Tibial nerve (tissue), 4 donors: Measurements from ENCODE around the gene DDX39B. TPM values are rescaled to one million over a fixed set of nuclear protein-coding genes. Genes with fewer than 3 reads are reported as not detected.

Source experiments
- DNase-seq, 2 donors: peaks; one replicate each; pipeline ENCODE4 v3.0.0-alpha.2; 2019; ENCODE audit warnings: low spot score in 2 of 2
- H3K27ac ChIP-seq, 4 donors: fragments of 200-600 bp; sonication (generic) in 3 of 4; one replicate each; pipeline ENCODE4 v1.5.1; 2017 to 2019; ENCODE audit warnings: mild to moderate bottlenecking in 1 of 4
- H3K27me3 ChIP-seq, 2 donors: fragments of 200-600 bp; sonication (generic) in 1 of 2; one replicate each; pipeline versions ENCODE4 v1.5.1 to v1.6.0; 2017 to 2019
- H3K36me3 ChIP-seq, 3 donors: fragments of 200-600 bp; sonication (generic); one replicate each; pipeline ENCODE4 v1.5.1; 2018 to 2019
- H3K4me1 ChIP-seq, 4 donors: fragments of 200-600 bp; sonication (generic) in 3 of 4; one replicate each; pipeline ENCODE4 v1.5.1; 2017 to 2019
- H3K4me3 ChIP-seq, 4 donors: fragments of 200-600 bp; sonication (generic) in 3 of 4; one replicate each; pipeline ENCODE4 v1.5.1; 2017 to 2019; ENCODE audit warnings: mild to moderate bottlenecking in 1 of 4, moderate library complexity in 1 of 4
- H3K9me3 ChIP-seq, 4 donors: fragments of 200-600 bp; sonication (generic) in 3 of 4; one replicate each; pipeline ENCODE4 v1.5.1; 2017 to 2019
- CTCF ChIP-seq, 5 experiments: fragments of 200-600 bp in 3 of 5; fragments of 450-650 bp in 2 of 5; sonication (generic) in 3 of 5; IDR thresholded peaks; one replicate each; pipeline ENCODE4 v1.5.1; 2016 to 2019; ENCODE audit warnings: antibody characterized with exemption in 5 of 5, mild to moderate bottlenecking in 3 of 5, moderate library complexity in 2 of 5
- EP300 ChIP-seq, 2 donors: sonication (generic); formaldehyde crosslinking; IDR thresholded peaks; one replicate each; pipeline ENCODE4 v1.6.1; 2017; ENCODE audit warnings: antibody characterized with exemption in 2 of 2, mild to moderate bottlenecking in 1 of 2
- POLR2A ChIP-seq, 2 donors: fragments of 450-650 bp; IDR thresholded peaks; one replicate each; pipeline ENCODE4 v1.6.1; 2017; ENCODE audit warnings: antibody characterized with exemption in 2 of 2, mild to moderate bottlenecking in 2 of 2, moderate library complexity in 2 of 2
- WGBS, 2 donors: methylation state at CpG; one replicate each; pipeline ENCODE4 v1.1.5; 2018; 5-methylcytosine and 5-hydroxymethylcytosine counted together
- total RNA-seq, 4 donors: library from RNA; depleted of rRNA; stranded (reverse); fragments of >200 nt; gene quantifications; one replicate each; pipeline ENCODE4 v1.1.0, GENCODE V29; 2016

The DDX39B gene
- total RNA-seq, 4 donors from 2014 or later = 306 to 436 (median 358) TPM

- peaks cover 4 to 52% (median 27%) of the 10 kb centered on the region in 4 donors for H3K4me1 ChIP-seq
- TF ChIP-seq POLR2A (IDR thresholded peaks at IDR 0.05) (no peak), EP300 (IDR thresholded peaks at IDR 0.05) (no peak), CTCF (IDR thresholded peaks at IDR 0.05) (no peak)
- H3K27me3 ChIP-seq = no peaks in the 10 kb centered on the region
- 65 to 77% methylated on average over 2 of the region's 2 CpGs for WGBS, 2 donors
- H3K36me3 ChIP-seq = peaks cover 0 to 17% (median 3%) of the 10 kb centered on the region in 3 donors
- H3K27ac ChIP-seq = no peak overlapping the region
- DNase-seq = no peak
- H3K9me3 ChIP-seq = no peaks in the 10 kb centered on the region
- no peak overlapping the region for H3K4me3 ChIP-seq
Measured at GRCh38 chr6:31544676-31545075, 2.9 kb upstream of the DDX39B start.

- Histone ChIP-seq H3K27me3 (no peaks in the 10 kb centered on the region), H3K4me1 (peaks cover 4 to 58% (median 35%) of the 10 kb centered on the region in 4 donors), H3K27ac (peak overlapping the region in 1 of 4 donors; percentile 99), H3K4me3 (no peak overlapping the region), H3K9me3 (no peaks in the 10 kb centered on the region), H3K36me3 (peaks cover 3 to 17% (median 4%) of the 10 kb centered on the region in 3 donors)
- 91 to 93% methylated on average over 6 of the region's 6 CpGs for WGBS, 2 donors
- DNase-seq = no peak
- TF ChIP-seq CTCF (IDR thresholded peaks at IDR 0.05) (no peak), POLR2A (IDR thresholded peaks at IDR 0.05) (no peak), EP300 (IDR thresholded peaks at IDR 0.05) (no peak)
Measured at GRCh38 chr6:31543639-31544038, 1.8 kb upstream of the DDX39B start.

GRCh38 chr6:31541059-31541657 is 645 bp downstream of the DDX39B start:
- TF ChIP-seq POLR2A (IDR thresholded peaks at IDR 0.05) (no peak), CTCF (IDR thresholded peaks at IDR 0.05) (no peak), EP300 (IDR thresholded peaks at IDR 0.05) (no peak)
- whole genome bisulfite sequencing, 2 donors = 0 to 1% methylated on average over 21 of the region's 21 CpGs
- H3K4me1 ChIP-seq = peaks cover 4 to 59% (median 25%) of the 10 kb centered on the region in 4 donors

GRCh38 chr6:31540640-31541039 is 1.2 kb downstream of the DDX39B start:
- DNase-seq = no peak
- Histone ChIP-seq H3K9me3 (no peaks in the 10 kb centered on the region), H3K36me3 (peaks cover 0 to 47% (median 28%) of the 10 kb centered on the region in 3 donors), H3K4me3 (peak overlapping the region; percentile 65 to 84 (median 74)), H3K27ac (peak overlapping the region; percentile 93 to 99 (median 98)), H3K27me3 (no peaks in the 10 kb centered on the region), H3K4me1 (peaks cover 4 to 55% (median 25%) of the 10 kb centered on the region in 4 donors)
- TF ChIP-seq EP300 (IDR thresholded peaks at IDR 0.05) (no peak), POLR2A (IDR thresholded peaks at IDR 0.05) (no peak), CTCF (IDR thresholded peaks at IDR 0.05) (no peak)
- WGBS, 2 donors = 8 to 11% methylated on average over 4 of the region's 4 CpGs

More at GRCh38 chr6:31541059-31541657, 645 bp downstream of the DDX39B start:
- H3K27me3 ChIP-seq = no peaks in the 10 kb centered on the region
- peak overlapping the region; percentile 93 to 99 (median 98) for H3K27ac ChIP-seq
- H3K36me3 ChIP-seq = peaks cover 0 to 42% (median 25%) of the 10 kb centered on the region in 3 donors
- H3K4me3 ChIP-seq = peak overlapping the region; percentile 65 to 84 (median 74)
- peak in 1 of 2 donors; percentile 66 for DNase-seq
- H3K9me3 ChIP-seq = no peaks in the 10 kb centered on the region

- H3K36me3 ChIP-seq = peaks cover 0 to 65% (median 39%) of the 10 kb centered on the region in 3 donors
- DNase-seq = no peak
- H3K4me3 ChIP-seq = peak overlapping the region in 1 of 4 donors; percentile 76
- H3K27ac ChIP-seq = peak overlapping the region in 1 of 4 donors; percentile 99
- peaks cover 4 to 55% (median 25%) of the 10 kb centered on the region in 4 donors for H3K4me1 ChIP-seq
- H3K9me3 ChIP-seq = no peaks in the 10 kb centered on the region
- 62 to 67% methylated on average over 6 of the region's 6 CpGs for WGBS, 2 donors
- no peaks in the 10 kb centered on the region for H3K27me3 ChIP-seq
- TF ChIP-seq EP300 (IDR thresholded peaks at IDR 0.05) (no peak), POLR2A (IDR thresholded peaks at IDR 0.05) (no peak), CTCF (IDR thresholded peaks at IDR 0.05) (no peak)
Measured at GRCh38 chr6:31538805-31539400, 2.9 kb downstream of the DDX39B start.
